ENCODE measurements around the gene ZBTB37.
"Not testable (repeated sequence)": the region's sequence is repeated elsewhere in the genome, so short reads cannot be mapped to it uniquely, and the experiment has no call there.

Gene ZBTB37

GRCh38 chr1:173868266-173869020 lies at the start of gene ZBTB37:
TSS of gene ZBTB37 (plus strand) at chr1:173868380. CDS start at chr1:173870226, 1,846 bp downstream.
- peak; percentile 51 for DNase-seq

DNA sequence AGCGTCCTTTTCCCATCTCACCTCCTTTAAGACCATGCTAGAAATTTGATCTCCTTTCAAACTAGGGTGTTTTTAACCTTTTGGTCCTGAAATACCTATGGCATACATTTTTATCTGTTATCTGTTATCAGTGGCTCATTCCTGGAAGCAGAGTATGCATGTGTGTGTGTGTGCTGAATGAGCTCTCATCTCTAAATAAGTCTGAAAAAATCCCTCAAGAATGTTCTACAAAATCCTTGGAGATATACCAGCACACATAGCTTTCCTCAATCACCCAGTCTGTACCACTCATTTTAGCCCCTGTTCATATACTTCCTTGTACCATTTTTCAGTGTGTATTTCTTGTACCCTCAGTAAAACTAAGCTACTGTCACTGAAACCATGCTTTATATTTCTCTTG lies 49.7 kb upstream of the ZBTB37 start:
- DNase-seq, result no peak

DNA sequence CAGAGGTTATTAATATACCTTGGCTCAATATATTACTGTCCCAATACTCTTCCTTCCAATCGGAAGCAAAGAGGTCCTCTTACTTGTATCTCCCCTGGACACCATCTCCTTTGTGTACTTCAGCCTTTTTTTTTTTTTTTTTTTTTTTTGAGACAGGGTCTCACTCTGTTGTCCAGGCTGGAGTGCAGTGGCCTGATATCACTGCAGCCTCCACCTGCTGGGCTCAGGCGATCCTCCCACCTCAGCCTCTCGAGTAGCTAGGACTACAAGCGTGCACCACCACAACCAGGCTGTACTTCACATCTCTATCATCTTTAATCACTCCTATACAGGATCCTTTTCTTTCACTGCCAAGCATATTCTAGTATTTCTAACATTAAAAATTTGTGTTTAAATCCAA lies 46.5 kb upstream of the ZBTB37 start:
- no peak for DNase-seq

- DNase-seq, result no peak
Observed at GRCh38 chr1:173823781-173824314, 44.3 kb upstream of the ZBTB37 start.

DNA sequence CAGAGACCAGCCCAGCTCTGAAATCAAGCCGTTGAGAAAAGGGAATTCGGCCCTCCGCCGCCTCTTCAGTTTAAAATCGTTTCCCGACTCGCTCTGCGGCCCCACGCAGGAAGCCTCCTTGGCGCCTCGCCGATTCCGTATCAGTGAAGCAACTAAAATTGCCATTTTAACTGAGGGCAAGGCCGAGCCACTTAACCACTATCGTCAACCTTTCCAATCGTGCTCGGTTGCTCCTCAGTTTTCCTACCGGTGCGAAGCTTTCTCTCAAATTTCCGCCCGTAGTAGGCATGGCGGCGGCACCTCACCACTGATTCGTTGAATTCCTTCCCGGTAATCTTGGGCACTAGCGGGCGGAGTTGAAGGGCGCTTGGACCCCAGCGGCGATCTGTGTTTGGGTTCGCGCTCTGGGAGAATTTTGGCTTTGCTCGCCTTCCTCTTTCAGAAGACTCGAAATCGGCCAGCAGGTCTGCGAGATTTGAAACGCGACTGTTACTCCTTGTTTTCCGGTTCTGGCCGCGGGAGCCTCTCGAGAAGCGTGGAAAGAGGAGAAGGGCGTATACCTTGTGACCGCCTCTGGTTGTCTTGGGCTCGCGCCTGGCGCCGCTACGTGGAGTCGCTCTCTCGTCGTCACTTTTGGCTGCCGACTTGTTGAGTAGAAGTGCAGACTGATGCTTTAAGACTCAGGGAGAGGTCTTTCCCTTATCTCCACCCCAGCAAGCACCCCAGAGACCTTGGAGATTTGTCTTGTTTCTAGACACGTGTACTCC lies 43.7 kb upstream of the ZBTB37 start, which contains the start of the genes CENPL and DARS2:
Gene CENPL (minus strand): TSS at position 569 of the 767 bp plus-strand sequence. CDS start 13,584 bp downstream, outside the sequence.
Gene DARS2 (plus strand): TSS at position 359 of the 767 bp plus-strand sequence. CDS start 557 bp downstream, outside the sequence.
- peak; percentile 95 for DNase-seq

DNA sequence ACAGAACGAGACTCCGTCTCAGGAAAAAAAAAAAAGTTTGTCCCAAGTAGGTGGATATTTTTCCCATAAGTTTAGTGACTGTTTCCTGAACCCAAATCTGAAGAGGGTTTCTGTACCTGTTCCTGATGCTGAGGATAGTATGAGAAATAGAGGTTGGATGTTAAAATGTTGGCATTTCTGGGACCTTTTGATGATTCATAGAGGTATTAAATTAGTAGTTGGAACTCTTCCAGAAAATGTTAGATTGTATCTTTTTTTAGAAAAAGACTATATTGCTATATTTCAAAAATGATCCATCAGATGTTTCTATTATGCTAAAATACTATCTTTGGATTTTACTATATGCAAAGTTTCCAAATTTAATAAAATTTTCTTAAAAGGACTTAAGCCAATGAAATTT lies 40.6 kb upstream of the ZBTB37 start:
- no peak for DNase-seq

GRCh38 chr1:173832748-173833147 lies 35.4 kb upstream of the ZBTB37 start:
- DNase-seq, result no peak

- DNase-seq, result no peak
Observed at GRCh38 chr1:173852105-173852504, 16.1 kb upstream of the ZBTB37 start.

DNA sequence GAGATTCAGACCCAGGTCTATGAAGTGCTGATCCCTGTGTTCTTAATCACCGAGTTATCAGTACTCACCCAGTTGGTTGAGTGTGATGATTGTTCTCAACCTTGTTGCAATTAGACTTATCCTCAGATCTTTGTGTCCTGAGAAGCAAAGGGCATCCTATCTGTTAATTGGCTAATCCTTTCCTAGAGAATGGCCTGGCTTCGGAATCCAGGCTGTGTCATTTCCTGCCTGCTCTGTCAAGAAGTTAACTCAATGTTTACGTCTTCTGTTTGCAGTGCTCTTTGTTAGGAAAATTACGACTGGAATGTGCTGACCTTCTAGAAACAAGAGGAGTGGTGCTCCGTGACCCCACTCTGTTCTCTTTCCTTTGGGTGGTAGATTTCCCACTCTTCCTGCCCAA lies 15.1 kb upstream of the ZBTB37 start:
- no peak for DNase-seq

GRCh38 chr1:173856014-173856413 lies 12.2 kb upstream of the ZBTB37 start:
- DNase-seq, result no peak

DNA sequence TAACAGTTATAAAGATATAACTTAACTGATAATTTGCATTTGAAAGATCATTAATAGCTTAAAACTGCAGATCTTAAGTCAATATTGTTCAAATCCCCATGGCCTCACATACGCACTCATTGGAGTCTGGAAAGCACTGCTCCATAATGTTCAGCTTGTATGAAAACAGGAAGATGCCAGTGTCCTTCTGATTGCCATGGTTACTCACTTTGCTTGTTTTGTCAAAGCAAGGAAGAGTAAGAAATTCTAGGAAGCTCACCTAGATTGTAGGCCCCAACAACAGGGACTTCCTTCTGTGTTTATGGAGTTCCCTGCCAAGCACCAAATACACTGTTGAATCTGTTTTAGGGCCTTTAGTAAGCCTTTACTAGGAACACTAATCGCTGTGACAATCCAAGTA lies 11.3 kb upstream of the ZBTB37 start:
- no peak for DNase-seq

DNA sequence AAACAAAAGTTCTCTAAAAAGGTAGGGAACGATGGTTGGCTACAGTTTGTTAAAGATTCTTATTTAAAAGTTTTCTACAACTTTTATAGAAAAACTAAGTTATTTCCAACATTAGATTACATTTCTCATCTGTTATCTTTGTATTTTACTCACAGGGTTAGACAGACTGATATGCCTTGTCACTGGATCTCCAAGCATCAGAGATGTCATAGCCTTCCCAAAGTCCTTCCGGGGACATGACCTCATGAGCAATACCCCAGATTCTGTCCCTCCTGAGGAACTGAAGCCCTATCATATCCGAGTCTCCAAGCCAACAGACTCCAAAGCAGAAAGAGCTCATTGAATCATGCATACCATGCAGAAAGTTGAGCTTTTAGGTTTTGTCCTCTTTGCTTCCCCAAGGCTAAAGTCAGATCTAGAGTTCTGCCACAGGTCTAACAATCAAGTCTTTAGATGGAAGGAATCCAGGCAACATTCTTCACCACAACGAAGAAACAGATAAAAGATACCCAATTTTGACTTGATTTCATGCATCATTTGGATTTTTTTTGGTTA lies 10.7 kb upstream of the ZBTB37 start:
- DNase-seq, result no peak

DNA sequence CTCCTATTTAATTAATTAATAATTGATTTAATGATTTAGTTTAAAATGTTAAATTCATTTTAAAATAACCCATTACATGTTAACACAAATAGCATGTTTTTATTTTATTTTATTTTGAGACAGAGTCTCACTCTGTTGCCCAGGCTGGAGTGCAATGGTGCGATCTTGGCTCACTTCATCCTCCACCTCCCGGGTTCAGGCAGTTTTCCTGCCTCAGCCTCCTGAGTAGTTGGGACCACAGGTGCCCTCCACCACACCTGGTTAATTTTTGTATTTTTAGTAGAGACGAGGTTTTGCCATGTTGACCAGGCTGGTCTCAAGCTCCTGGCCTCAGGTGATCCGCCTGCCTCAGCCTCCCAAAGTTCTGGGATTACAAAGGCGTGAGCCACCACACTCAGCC lies 8.6 kb upstream of the ZBTB37 start:
- not testable (repeated sequence) for DNase-seq

DNA sequence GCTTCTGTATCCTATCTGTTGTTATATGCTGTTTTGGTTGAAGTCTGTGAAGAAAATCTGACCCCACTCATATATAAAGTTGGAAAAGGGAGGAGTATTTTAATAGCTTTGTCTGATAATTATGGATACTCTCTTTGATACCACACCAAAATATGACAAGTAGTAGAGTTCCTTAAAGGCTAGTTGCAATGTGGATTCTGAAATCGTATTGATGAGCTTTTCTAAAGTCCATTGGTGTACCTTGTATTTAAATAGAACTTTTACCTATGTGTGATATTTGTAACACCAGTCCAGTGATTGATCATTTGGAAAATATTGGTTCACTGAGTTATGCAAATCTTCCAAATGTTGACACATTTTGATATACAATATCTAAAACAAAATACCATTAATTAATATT lies 8.1 kb upstream of the ZBTB37 start:
- no peak for DNase-seq

DNA sequence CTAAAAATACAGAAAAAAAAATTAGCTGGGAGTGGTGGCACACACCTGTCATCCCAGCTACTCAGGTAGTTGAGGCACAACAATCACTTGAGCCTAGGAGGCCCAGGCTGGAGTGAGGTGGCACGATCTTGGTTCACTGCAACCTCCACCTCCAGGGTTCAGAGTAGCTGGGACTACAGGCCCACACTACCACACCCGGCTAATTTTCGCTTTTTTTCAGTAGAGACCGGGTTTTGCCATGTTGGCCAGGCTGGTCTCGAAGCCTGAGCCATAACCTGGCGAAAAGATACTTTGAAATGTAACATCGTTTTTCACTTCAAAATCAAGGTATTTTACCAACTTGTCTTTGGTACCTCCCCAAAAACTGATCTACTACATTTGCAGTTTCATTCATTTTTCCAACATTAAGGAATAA lies 6.4 kb upstream of the ZBTB37 start:
- DNase-seq, result no peak

GRCh38 chr1:173862146-173862768 lies 5.9 kb upstream of the ZBTB37 start:
- not testable (repeated sequence) for DNase-seq

DNA sequence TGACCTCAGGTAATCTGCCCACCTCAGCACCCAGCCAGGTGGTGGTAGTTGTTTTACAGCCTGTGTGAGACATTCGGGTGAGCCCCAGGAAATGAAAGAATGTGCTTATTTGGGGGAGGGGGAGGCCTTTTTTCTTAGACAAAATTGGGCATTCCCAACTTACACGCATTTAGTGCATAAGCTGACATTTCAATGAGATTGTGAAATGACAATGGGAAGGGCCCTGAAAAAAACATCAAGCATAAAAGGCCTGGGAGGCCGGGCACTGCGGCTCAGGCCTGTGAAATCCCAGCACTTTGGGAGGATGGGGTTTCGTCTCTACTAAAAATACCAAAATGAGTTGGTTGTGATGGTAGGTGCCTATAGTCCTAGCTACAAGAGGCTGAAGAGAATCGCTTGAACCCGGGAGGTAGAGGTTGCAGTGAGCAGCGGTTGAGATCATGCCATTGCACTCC lies 5.4 kb upstream of the ZBTB37 start:
- no peak for DNase-seq

GRCh38 chr1:173863224-173864161 lies 4.7 kb upstream of the ZBTB37 start:
- DNase-seq, result no peak

DNA sequence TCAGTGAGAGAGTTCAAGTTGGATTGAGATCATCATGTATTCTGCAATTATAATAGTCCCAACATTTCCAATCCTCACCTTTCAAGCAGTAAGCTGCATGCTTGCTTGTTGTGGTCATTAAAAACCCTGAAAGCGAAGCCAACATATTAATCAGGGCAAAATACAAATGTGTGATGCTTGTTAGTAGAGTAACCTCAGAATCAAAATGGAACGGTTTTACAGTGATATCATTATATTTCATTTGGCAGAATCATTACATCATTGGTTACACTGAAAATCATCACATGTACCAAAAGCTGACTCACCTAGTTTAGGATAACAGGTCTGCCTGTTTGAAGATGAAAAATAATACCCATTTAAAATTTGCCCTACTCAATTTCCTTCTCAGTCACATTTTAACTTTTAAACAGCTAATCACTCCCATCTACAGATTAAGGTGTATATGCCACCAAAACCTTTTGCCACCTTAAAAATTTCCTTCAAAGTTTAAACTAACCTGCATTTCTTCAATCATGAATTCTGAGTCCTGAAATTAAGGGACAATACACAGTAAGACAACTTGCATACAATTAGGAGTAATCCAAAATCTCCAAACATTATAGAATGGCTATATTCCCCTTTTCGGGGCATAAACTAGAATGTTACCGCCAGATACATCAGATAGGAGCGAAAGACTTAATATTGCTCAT lies 3.9 kb upstream of the ZBTB37 start:
- no peak for DNase-seq

DNA sequence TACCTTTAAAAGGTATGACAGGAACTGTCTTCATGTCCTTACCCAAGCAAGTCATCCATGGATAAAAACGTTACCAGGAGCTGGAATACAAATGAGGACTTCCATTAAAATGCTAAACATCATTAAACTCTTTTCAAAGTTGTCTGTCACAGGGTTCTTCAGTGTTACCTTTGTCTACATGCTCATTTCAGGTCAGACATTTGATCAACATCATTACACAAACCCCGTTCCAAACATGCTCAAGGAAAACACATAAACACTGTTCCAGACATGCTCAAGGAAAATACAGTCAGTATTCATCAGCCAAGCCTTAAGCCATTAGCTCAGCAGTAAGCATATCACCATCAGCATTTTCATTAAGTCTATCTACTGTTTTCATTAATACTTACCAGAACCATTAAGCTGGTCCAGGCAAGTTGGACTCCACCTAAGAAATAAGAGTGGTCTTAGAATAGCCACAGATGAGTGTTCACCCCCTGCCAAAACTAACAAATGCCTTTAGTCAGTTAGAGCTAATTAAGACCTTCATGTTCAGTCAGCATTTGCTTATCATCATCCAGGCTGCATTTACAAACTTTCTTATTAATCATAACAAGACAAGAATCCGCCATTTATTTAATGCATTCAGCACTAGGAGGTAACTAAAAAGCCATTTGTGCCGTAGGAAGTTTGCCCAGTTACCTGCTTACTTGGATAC lies 2.6 kb upstream of the ZBTB37 start:
- DNase-seq, result no peak
